GM23338 (cell line): Measurements from ENCODE around the gene WNT2.

Source experiments
- EZH2 ChIP-seq: fragments of 200-600 bp; sonication (generic); IDR thresholded peaks from one replicate; pipeline ENCODE4 v1.8.0; 2017; ENCODE audit warnings: antibody characterized with exemption, mild to moderate bottlenecking, low read depth; ENCODE audit not compliant: unreplicated experiment
- TF ChIP-seq, protein P1 (sequence below), 2 experiments: fragments of 200-600 bp in 1 of 2; sonication (generic) in 1 of 2; conservative IDR thresholded peaks; 2 replicates each; pipeline versions ENCODE4 v1.5.1 to v1.6.1; 2016 to 2017; ENCODE audit warnings: antibody characterized with exemption in 2 of 2, low read depth in 2 of 2, mild to moderate bottlenecking in 2 of 2, moderate library complexity in 1 of 2
- TF ChIP-seq, protein P2 (sequence below): IDR thresholded peaks from one replicate; pipeline ENCODE4 v1.6.1; 2018; ENCODE audit warnings: antibody characterized with exemption; ENCODE audit not compliant: unreplicated experiment

DNA sequence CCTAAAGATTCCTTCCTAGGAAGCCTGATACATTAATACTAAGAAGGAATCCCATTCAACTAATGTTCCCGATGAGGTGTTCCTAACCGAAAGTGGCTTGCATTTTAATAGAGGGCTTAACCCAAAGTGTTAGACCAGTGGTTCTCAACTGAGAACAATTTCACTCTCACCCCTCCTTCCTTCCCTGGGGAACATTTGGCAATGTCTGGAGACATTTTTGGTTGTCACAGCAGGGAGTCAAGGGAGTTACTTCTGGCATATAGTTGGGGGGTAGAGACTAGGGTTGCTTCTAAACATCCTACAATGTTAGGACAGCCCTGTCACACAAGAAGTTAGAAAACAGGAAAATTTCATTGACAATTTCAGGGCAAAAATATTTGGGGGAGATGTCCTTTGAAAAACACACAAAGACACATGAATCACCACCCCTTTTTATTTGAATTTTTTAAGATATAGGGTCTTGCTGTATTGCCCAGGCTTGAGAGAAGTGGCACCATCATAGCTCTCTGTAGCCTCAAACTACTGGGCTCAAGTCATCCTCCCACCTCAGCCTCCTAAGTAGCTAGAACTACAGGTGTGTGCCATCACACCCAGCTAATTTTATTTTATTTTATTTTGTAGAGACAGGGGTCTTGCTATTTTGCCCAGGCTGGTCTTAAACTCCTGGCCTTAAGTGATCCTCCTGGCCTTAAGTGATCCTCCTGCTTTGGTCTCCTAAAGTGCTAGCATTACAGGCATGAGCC is 50.7 kb downstream of the WNT2 start:
- TF ChIP-seq EZH2, result no peak
- TF ChIP-seq, protein P1, sequence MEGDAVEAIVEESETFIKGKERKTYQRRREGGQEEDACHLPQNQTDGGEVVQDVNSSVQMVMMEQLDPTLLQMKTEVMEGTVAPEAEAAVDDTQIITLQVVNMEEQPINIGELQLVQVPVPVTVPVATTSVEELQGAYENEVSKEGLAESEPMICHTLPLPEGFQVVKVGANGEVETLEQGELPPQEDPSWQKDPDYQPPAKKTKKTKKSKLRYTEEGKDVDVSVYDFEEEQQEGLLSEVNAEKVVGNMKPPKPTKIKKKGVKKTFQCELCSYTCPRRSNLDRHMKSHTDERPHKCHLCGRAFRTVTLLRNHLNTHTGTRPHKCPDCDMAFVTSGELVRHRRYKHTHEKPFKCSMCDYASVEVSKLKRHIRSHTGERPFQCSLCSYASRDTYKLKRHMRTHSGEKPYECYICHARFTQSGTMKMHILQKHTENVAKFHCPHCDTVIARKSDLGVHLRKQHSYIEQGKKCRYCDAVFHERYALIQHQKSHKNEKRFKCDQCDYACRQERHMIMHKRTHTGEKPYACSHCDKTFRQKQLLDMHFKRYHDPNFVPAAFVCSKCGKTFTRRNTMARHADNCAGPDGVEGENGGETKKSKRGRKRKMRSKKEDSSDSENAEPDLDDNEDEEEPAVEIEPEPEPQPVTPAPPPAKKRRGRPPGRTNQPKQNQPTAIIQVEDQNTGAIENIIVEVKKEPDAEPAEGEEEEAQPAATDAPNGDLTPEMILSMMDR (conservative IDR thresholded peaks at IDR 0.05; ENCODE audit: low read depth in 2 of 2), result no peak
- TF ChIP-seq, protein P2, sequence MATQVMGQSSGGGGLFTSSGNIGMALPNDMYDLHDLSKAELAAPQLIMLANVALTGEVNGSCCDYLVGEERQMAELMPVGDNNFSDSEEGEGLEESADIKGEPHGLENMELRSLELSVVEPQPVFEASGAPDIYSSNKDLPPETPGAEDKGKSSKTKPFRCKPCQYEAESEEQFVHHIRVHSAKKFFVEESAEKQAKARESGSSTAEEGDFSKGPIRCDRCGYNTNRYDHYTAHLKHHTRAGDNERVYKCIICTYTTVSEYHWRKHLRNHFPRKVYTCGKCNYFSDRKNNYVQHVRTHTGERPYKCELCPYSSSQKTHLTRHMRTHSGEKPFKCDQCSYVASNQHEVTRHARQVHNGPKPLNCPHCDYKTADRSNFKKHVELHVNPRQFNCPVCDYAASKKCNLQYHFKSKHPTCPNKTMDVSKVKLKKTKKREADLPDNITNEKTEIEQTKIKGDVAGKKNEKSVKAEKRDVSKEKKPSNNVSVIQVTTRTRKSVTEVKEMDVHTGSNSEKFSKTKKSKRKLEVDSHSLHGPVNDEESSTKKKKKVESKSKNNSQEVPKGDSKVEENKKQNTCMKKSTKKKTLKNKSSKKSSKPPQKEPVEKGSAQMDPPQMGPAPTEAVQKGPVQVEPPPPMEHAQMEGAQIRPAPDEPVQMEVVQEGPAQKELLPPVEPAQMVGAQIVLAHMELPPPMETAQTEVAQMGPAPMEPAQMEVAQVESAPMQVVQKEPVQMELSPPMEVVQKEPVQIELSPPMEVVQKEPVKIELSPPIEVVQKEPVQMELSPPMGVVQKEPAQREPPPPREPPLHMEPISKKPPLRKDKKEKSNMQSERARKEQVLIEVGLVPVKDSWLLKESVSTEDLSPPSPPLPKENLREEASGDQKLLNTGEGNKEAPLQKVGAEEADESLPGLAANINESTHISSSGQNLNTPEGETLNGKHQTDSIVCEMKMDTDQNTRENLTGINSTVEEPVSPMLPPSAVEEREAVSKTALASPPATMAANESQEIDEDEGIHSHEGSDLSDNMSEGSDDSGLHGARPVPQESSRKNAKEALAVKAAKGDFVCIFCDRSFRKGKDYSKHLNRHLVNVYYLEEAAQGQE, result no peak
